ENCODE results near the gene TCOF1.

- no peak for TF ChIP-seq TAF1 (IDR thresholded peaks at IDR 0.05; ENCODE audit: low read depth, low read length)
- no peak for TF ChIP-seq POLR2AphosphoS5 (IDR thresholded peaks at IDR 0.05; ENCODE audit: low read depth, low read length)
- TF ChIP-seq SPI1 (IDR thresholded peaks at IDR 0.05; ENCODE audit: low read depth, low read length) = no peak
- TF ChIP-seq PAX5 (IDR thresholded peaks at IDR 0.05; ENCODE audit: insufficient read depth, low read length, severe bottlenecking) = no peak
Observed at GRCh38 chr5:150352244-150353031, 5.1 kb upstream of the TCOF1 start.

Data from GM12891 (cell line).